Skeletal muscle tissue (tissue), 4 donors: ENCODE results near the gene TAF7. TPM values are rescaled to one million over a fixed set of nuclear protein-coding genes. Genes with fewer than 3 reads are reported as not detected.
A peak's percentile ranks its signal among the peaks of the same experiment; 100 is the strongest.
"Not testable (repeated sequence)": the region's sequence is repeated elsewhere in the genome, so short reads cannot be mapped to it uniquely, and the experiment has no call there.

ENCODE experiments used
- H3K27ac ChIP-seq: one replicate; pipeline ENCODE4 v1.7.0; 2013; ENCODE audit warnings: mild to moderate bottlenecking, low read depth, low read length, inconsistent platforms
- H3K27me3 ChIP-seq, 3 donors: one replicate each; pipeline ENCODE4 v1.7.0; 2013; ENCODE audit warnings: low read length in 3 of 3; ENCODE audit not compliant: control insufficient read depth in 3 of 3, insufficient read depth in 3 of 3
- H3K36me3 ChIP-seq, 3 donors: one replicate each; pipeline ENCODE4 v1.7.0; 2013; ENCODE audit warnings: low read length in 3 of 3; ENCODE audit not compliant: control insufficient read depth in 3 of 3, insufficient read depth in 3 of 3
- H3K4me1 ChIP-seq, 3 donors: one replicate each; pipeline ENCODE4 v1.7.0; 2013; ENCODE audit warnings: low read length in 3 of 3, mild to moderate bottlenecking in 3 of 3; ENCODE audit not compliant: control insufficient read depth in 3 of 3, insufficient read depth in 3 of 3
- H3K4me3 ChIP-seq, 3 donors: one replicate each; pipeline ENCODE4 v1.7.0; 2013; ENCODE audit warnings: low read length in 3 of 3
- H3K9ac ChIP-seq, 3 donors: one replicate each; pipeline ENCODE4 v1.7.0; 2013; ENCODE audit warnings: low read length in 3 of 3, mild to moderate bottlenecking in 3 of 3, moderate library complexity in 2 of 3, low read depth in 1 of 3
- H3K9me3 ChIP-seq, 3 donors: one replicate each; pipeline ENCODE4 v1.7.0; 2013; ENCODE audit warnings: low read length in 3 of 3; ENCODE audit not compliant: control insufficient read depth in 3 of 3
- total RNA-seq: library from RNA; depleted of rRNA; stranded (reverse); fragments of >200 nt; gene quantifications from one replicate; pipeline ENCODE4 v1.2.3, GENCODE V29; 2014
- donor health status: Osteomylitis.

The TAF7 gene
- total RNA-seq, 1 donor from 2014 or later = 72.0 TPM

- peaks cover 0 to 36% (median 16%) of the 10 kb centered on the region in 3 donors for H3K27me3 ChIP-seq
- H3K9me3 ChIP-seq = peaks cover 23 to 39% (median 28%) of the 10 kb centered on the region in 3 donors
- peak overlapping the region; percentile 45 to 54 (median 48) for H3K4me3 ChIP-seq
- peaks cover 0 to 4% (median 0%) of the 10 kb centered on the region in 3 donors for H3K4me1 ChIP-seq
- peaks cover 0 to 4% (median 2%) of the 10 kb centered on the region in 3 donors for H3K36me3 ChIP-seq
- H3K27ac ChIP-seq = no peak overlapping the region
- H3K9ac ChIP-seq = no peak overlapping the region
Observed at GRCh38 chr5:141355641-141356040, 35.1 kb upstream of the TAF7 start.

- Histone ChIP-seq H3K27ac (no peak within 1 kb of the TSS), H3K4me1 (peaks cover 0 to 4% (median 0%) of the 10 kb centered on the region in 3 donors), H3K9me3 (peaks cover 23 to 40% (median 28%) of the 10 kb centered on the region in 3 donors), H3K27me3 (peaks cover 0 to 29% (median 18%) of the 10 kb centered on the region in 3 donors), H3K36me3 (peaks cover 0 to 4% (median 2%) of the 10 kb centered on the region in 3 donors), H3K9ac (peak within 1 kb of the TSS in 1 of 3 donors; percentile 42), H3K4me3 (peak within 1 kb of the TSS; percentile 48 to 61 (median 54))
Observed at GRCh38 chr5:141354900-141355469, 34.4 kb upstream of the TAF7 start, which contains the start of gene PCDHGA4. Gene PCDHGA4, plus strand, starts transcription at chr5:141355021. Its CDS starts 87 bp downstream, at chr5:141355108.

GRCh38 chr5:141351591-141351990 is 31.0 kb upstream of the TAF7 start:
- Histone ChIP-seq H3K4me1 (no peaks in the 10 kb centered on the region), H3K9ac (no peak overlapping the region), H3K36me3 (peaks cover 0 to 3% (median 2%) of the 10 kb centered on the region in 3 donors), H3K27ac (no peak overlapping the region), H3K9me3 (peaks cover 24 to 30% (median 26%) of the 10 kb centered on the region in 3 donors), H3K4me3 (no peak overlapping the region), H3K27me3 (peaks cover 0 to 21% (median 11%) of the 10 kb centered on the region in 3 donors)

GRCh38 chr5:141349917-141350619 is 29.5 kb upstream of the TAF7 start, which contains the start of gene PCDHGB1:
Gene PCDHGB1, plus strand, starts transcription at chr5:141350099. Its CDS starts 162 bp downstream, at chr5:141350261.
- Histone ChIP-seq H3K4me3 (peak within 1 kb of the TSS; percentile 28 to 37 (median 35)), H3K4me1 (no peaks in the 10 kb centered on the region), H3K36me3 (peaks cover 0 to 3% (median 2%) of the 10 kb centered on the region in 3 donors), H3K27me3 (peaks cover 0 to 21% (median 9%) of the 10 kb centered on the region in 3 donors), H3K27ac (no peak within 1 kb of the TSS), H3K9me3 (peaks cover 13 to 22% (median 15%) of the 10 kb centered on the region in 3 donors), H3K9ac (peak within 1 kb of the TSS in 1 of 3 donors; percentile 25)

- H3K9me3 ChIP-seq = peaks cover 11 to 23% (median 18%) of the 10 kb centered on the region in 3 donors
- peaks cover 0 to 10% (median 4%) of the 10 kb centered on the region in 3 donors for H3K27me3 ChIP-seq
- not testable (repeated sequence) for H3K4me3 ChIP-seq, H3K27ac ChIP-seq, H3K9ac ChIP-seq, H3K36me3 ChIP-seq, H3K4me1 ChIP-seq
Observed at GRCh38 chr5:141346017-141346416, 25.4 kb upstream of the TAF7 start.

- H3K27ac ChIP-seq = no peak overlapping the region
- peaks cover 0 to 7% (median 0%) of the 10 kb centered on the region in 3 donors for H3K27me3 ChIP-seq
- peaks cover 11 to 20% (median 12%) of the 10 kb centered on the region in 3 donors for H3K9me3 ChIP-seq
- H3K36me3 ChIP-seq = no peaks in the 10 kb centered on the region
- no peak overlapping the region for H3K9ac ChIP-seq
- H3K4me1 ChIP-seq = no peaks in the 10 kb centered on the region
- H3K4me3 ChIP-seq = no peak overlapping the region
Observed at GRCh38 chr5:141345327-141345726, 24.7 kb upstream of the TAF7 start.

- peaks cover 8 to 29% (median 25%) of the 10 kb centered on the region in 3 donors for H3K9me3 ChIP-seq
- peaks cover 0 to 10% (median 1%) of the 10 kb centered on the region in 3 donors for H3K27me3 ChIP-seq
- peak overlapping the region; percentile 61 to 66 (median 65) for H3K4me3 ChIP-seq
- H3K27ac ChIP-seq = peak overlapping the region; percentile 65
- peak overlapping the region; percentile 38 to 60 (median 57) for H3K9ac ChIP-seq
- H3K4me1 ChIP-seq = no peaks in the 10 kb centered on the region
- H3K36me3 ChIP-seq = no peaks in the 10 kb centered on the region
Observed at GRCh38 chr5:141343953-141344463, 23.4 kb upstream of the TAF7 start.

- Histone ChIP-seq H3K27me3 (peaks cover 0 to 10% (median 7%) of the 10 kb centered on the region in 3 donors), H3K4me3 (peak within 1 kb of the TSS; percentile 61 to 66 (median 65)), H3K4me1 (no peaks in the 10 kb centered on the region), H3K9ac (peak within 1 kb of the TSS; percentile 38 to 60 (median 57)), H3K36me3 (no peaks in the 10 kb centered on the region), H3K9me3 (peaks cover 12 to 31% (median 27%) of the 10 kb centered on the region in 3 donors), H3K27ac (peak within 1 kb of the TSS; percentile 65)
Observed at GRCh38 chr5:141343242-141343952, 22.8 kb upstream of the TAF7 start, which contains the start of gene PCDHGA3. Gene PCDHGA3, plus strand, starts transcription at chr5:141343829. Its CDS starts 205 bp downstream, at chr5:141344034.

- peaks cover 11 to 33% (median 30%) of the 10 kb centered on the region in 3 donors for H3K9me3 ChIP-seq
- H3K27me3 ChIP-seq = peaks cover 0 to 10% (median 7%) of the 10 kb centered on the region in 3 donors
- no peaks in the 10 kb centered on the region for H3K36me3 ChIP-seq
- H3K27ac ChIP-seq = peak overlapping the region; percentile 26
- peak overlapping the region in 1 of 3 donors; percentile 11 for H3K4me3 ChIP-seq
- H3K9ac ChIP-seq = peak overlapping the region in 1 of 3 donors; percentile 36
- no peaks in the 10 kb centered on the region for H3K4me1 ChIP-seq
Observed at GRCh38 chr5:141342773-141343172, 22.2 kb upstream of the TAF7 start.
